Measurements from ENCODE around the gene RAB7A.
"Not testable (repeated sequence)": the region's sequence is repeated elsewhere in the genome, so short reads cannot be mapped to it uniquely, and the experiment has no call there.

RAB7A gene

GRCh38 chr3:128815318-128816064, 89.5 kb downstream of the RAB7A start:
- DNase-seq (ENCODE audit: low spot score) = no peak

- no peak for DNase-seq (ENCODE audit: low spot score)
These were observed 92.3 kb downstream of the RAB7A start for GRCh38 chr3:128818186-128818787.

GRCh38 chr3:128820252-128820839, 94.4 kb downstream of the RAB7A start:
- DNase-seq (ENCODE audit: low spot score) = no peak

- DNase-seq (ENCODE audit: low spot score) = no peak
These were observed 97.0 kb downstream of the RAB7A start for GRCh38 chr3:128823008-128823407.

GRCh38 chr3:128823631-128824030, 97.6 kb downstream of the RAB7A start:
- no peak for DNase-seq (ENCODE audit: low spot score)

GRCh38 chr3:128824132-128824850, 98.3 kb downstream of the RAB7A start:
- no peak for DNase-seq (ENCODE audit: low spot score)

GRCh38 chr3:128825117-128825725, 99.2 kb downstream of the RAB7A start:
- no peak for DNase-seq (ENCODE audit: low spot score)

- not testable (repeated sequence) for DNase-seq (ENCODE audit: low spot score)
These were observed 103.1 kb downstream of the RAB7A start for GRCh38 chr3:128829087-128829486.

GRCh38 chr3:128829925-128830625, 104.1 kb downstream of the RAB7A start:
- DNase-seq (ENCODE audit: low spot score) = peak; percentile 33

- not testable (repeated sequence) for DNase-seq (ENCODE audit: low spot score)
These were observed 104.8 kb downstream of the RAB7A start for GRCh38 chr3:128830762-128831161.

- DNase-seq (ENCODE audit: low spot score) = not testable (repeated sequence)
These were observed 107.0 kb downstream of the RAB7A start for GRCh38 chr3:128832979-128833378.

- DNase-seq (ENCODE audit: low spot score) = no peak
These were observed 109.1 kb downstream of the RAB7A start for GRCh38 chr3:128835096-128835495.

- DNase-seq (ENCODE audit: low spot score) = no peak
These were observed 116.2 kb downstream of the RAB7A start for GRCh38 chr3:128841926-128842920.

- no peak for DNase-seq (ENCODE audit: low spot score)
These were observed 118.5 kb downstream of the RAB7A start for GRCh38 chr3:128844502-128844901.

GRCh38 chr3:128845119-128845777, 119.3 kb downstream of the RAB7A start:
- no peak for DNase-seq (ENCODE audit: low spot score)

- peak; percentile 83 for DNase-seq (ENCODE audit: low spot score)
These were observed 119.9 kb downstream of the RAB7A start for GRCh38 chr3:128845778-128846485.

GRCh38 chr3:128846486-128846891, 120.5 kb downstream of the RAB7A start:
- DNase-seq (ENCODE audit: low spot score) = no peak

GRCh38 chr3:128847666-128848370, 121.8 kb downstream of the RAB7A start:
- DNase-seq (ENCODE audit: low spot score) = no peak

Measured in hematopoietic multipotent progenitor cell treated with erythropoietin and hydrocortisone succinate and interleukin-3 and kit ligand, for 17 days (in vitro differentiated cells).